HG03175 (cell line): Measurements from ENCODE around the gene ZNF777.
A peak's percentile ranks its signal among the peaks of the same experiment; 100 is the strongest.
"Not testable (repeated sequence)": the region's sequence is repeated elsewhere in the genome, so short reads cannot be mapped to it uniquely, and the experiment has no call there.

Experiments
- ATAC-seq: cut with Tn5 transposase; IDR thresholded peaks from one replicate; pipeline ENCODE4 v1.9.1; 2021; ENCODE audit warnings: mild to moderate bottlenecking, moderate library complexity; ENCODE audit not compliant: unreplicated experiment

The ZNF777 gene

DNA sequence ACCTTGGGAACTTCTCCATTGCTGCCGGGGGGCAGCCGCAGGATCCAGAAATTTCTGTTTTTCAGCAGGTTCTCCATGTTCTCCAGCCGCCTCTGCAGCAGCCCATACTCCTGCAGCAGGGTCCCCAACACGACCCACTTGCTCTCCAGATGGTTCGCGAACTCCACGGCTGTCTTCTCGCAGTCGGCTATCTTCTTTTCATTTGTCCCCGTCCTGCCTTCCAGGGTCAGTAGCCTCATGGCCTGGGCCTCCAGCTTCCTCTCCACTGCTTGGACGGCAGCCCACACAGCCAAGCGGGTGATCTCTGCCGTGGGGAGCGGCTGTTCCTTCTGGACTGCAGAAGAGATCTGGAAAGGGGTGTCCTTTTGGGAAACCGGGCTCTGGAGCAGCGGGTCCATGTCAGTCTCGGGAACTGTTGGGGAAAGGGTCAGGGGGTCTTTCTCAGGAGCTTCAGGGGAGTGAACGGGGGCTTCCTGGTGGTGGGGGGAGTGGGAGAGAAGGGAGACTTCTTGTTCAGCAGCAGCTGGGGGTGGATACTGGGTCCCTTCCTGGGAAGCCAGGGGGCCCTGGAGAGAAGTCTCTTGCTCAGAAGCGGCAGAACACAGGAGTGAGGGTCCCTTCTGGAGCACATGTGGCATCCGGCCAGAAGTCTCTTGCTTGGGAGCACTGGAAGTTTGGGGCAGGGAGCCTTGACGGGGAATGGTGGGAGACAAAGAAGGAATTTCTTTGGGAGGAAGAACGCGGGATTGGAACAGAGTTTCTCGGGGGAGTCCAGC lies 5.5 kb downstream of the ZNF777 start:
- ATAC-seq, result no peak

DNA sequence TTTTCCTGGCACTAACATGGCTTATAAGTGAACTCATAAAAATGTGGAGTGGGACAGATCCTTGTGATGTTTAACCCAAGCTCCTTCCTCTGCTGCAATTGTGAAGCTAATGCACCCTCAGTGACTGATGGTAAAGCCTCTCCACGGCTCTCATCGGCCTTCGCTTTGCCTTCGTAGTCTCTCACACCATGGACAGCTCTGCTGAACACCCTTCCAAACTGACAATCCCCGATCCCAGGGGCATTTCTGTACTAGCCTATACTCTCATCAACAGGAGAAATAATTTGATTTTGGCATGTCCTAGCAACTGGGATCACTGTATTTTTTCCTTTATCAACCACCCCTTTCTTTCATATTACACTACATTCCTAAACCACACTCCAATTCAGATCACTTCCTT lies 6.1 kb downstream of the ZNF777 start:
- ATAC-seq, result no peak

DNA sequence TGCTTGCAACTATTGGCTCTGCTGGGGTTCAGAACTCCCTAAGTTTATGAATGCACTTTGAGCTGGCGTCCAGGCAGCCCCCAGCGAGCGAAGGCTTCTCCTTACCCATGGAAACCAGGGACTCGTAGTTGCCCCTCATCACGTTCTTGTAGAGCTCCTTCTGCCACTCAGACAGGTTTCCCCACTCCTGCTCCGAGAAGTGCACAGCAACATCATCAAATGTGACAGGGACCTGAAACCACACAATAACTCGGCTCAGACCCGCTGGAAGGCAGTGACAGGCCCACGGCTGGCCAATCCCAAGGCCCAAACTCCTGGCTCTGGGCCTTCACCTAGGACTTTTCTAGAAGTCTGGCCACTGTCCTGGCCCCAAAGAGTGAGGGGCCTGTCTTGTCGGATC lies 6.9 kb downstream of the ZNF777 start:
- ATAC-seq, result no peak

DNA sequence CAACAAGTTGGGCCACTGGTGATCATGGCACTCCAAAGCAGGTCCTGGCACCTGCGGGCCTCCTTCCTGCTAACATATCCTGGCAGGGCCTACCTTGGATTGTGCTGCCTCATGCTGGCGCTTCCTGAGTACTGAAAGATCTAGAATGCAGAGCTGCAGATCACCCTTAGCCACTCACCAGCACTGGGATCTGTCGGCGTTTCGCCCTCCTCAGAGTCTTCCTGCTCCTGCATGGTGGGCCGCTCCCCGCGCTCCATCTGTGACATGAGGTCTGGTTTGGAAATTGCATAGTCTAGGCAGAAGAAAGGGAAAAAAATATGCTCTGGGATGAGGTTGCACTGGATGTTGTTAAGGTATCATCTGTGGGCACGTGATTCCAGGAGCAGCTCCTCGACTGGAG lies 10.0 kb downstream of the ZNF777 start:
- ATAC-seq, result no peak

DNA sequence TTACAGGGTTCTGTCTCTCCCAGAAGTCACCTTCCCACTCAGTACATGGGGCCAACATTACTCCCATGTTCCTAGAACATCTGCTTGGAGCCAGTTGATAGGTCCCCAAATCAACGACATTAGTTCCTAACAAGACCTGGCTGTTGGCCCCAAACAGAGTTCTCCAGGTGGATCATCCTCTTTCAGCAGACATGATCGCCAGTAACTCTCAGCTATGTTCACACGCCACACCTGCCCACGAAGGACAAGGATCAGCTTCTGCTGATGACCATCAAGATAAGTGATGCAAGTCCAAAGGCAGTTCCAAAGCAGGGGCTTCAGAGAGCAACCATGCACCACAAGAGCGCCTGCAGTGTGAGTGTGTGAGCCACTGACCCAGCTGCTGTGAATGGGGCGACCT lies 11.0 kb downstream of the ZNF777 start:
- ATAC-seq, result no peak

DNA sequence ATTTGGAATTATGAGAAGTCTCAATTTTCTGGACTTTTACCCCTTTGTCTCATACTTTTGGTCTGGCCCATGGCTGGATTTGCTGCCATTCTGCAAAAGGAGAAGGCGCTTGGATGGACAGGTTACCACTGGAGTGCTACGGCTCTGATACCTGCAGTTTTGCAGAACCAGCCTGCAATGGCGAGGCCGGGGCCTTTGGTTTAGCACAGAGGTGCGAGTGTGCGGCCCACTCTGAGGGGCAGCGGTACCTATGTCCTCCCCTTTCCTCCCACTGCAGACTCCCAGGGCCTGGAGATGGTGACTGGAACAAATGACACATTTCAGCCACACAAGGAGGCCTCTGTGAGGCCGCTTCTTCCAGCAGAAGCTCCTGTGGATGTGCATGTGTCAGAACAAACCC lies 11.9 kb downstream of the ZNF777 start:
- ATAC-seq, result no peak

DNA sequence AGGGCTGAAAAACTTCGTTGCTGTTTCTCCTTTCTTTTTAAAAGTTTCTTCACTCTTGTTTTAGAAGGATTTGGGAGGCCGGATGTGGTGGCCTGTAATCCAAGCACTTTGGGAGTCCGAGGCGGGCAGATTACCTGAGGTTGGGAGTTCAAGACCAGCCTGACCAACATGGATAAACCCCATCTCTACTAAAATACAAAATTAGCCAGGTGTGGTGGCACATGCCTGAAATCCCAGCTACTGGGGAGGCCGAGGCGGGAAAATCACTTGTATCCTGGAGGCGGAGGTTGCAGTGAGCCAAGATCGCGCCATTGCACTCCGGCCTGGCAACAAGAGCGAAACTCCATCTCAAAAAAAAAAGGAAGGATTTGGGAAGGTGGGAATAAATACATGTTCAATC lies 14.8 kb downstream of the ZNF777 start:
- ATAC-seq, result not testable (repeated sequence)

DNA sequence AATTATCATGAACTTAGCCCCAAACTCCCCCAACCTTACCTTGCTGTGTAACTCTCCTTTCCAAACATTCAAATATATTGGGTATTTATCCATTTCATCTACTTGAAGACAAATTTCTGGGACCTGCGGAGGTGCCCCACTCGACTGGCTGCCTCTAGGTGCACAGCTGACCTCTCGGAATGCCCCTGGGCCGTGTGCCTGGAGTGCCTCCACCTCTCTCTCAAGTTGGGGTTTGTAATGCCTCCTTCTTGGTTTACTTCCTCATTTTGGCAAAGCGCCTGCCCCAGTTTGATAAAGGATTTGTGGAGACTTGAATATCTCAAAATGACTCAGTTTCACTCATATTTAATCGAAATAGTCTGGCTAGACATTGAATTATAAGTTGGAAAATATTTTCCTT lies 16.6 kb downstream of the ZNF777 start:
- ATAC-seq, result no peak

DNA sequence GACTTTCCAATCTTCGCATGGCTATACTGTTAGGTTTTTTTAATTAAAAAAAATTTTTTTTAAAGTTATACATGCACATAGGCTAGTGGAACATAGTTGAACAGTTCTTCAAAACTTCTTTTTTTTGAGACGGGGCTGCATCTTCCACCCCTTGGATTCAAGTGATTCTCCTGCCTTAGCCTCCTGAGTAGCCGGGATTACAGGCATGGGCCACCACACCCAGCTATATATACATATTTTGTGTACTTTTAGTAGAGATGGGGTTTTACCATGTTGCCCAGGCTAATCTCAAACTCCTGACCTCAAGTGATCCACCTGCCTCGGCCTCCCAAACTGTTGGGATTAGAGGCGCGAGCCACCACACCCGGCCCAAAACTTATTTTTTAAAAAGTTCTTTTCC lies 17.3 kb downstream of the ZNF777 start:
- ATAC-seq, result no peak

DNA sequence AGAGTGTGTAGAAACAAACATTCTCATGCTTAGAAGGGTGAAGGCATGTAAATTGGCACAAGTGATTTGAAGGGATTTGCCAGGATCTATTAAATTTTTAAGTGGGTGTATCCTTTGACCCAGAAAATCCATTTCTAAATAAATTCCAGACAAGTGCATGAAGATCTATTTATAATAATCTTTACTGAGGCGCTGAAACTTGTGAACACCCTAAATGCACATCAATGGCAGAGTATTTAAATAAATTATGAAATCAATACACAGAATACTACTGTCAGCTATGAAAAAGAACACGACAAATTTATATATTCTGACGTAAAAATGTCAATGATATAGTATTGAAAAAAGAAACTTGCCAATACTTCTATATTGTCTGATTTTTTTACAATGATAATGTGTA lies 17.9 kb downstream of the ZNF777 start:
- no peak for ATAC-seq

DNA sequence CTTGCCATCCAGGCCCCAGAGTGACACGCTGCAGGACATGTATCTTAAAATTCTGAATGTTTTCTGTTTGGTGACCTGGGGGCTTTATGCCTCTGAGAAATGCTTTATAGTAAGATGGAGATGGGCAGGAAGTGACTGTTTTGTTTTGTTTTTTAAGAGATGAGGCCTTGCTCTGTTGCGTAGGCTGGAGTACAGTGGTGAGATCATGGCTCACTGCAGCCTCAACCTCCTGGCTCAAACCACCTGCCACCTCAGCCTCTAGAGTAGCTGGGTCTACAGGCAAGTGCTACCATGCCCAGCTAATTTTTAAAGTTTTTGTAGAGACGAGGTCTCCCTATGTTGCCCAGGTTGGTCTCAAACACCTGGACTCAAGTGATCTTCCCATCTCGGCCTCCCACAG lies 20.6 kb downstream of the ZNF777 start:
- no peak for ATAC-seq

DNA sequence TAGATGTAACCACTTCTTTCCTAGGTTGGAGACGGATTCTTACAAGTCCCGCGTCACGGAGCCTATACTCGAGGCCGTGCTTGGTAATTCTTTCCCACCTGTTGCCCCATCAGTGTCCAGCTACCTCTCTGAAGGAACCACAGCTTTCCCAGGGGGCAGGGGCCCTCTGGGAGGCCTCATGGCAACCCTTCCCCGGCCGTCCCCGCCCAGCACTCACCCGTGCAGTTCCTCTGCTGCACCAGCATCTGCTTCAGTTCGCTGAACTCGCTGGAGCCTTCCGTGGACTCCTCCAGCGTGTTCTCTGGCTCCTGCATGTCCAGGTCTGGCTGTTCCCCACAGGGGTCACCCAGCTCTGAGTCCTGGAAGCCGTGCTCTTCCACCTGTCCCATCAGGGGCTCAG lies 24.5 kb downstream of the ZNF777 start:
- no peak for ATAC-seq

DNA sequence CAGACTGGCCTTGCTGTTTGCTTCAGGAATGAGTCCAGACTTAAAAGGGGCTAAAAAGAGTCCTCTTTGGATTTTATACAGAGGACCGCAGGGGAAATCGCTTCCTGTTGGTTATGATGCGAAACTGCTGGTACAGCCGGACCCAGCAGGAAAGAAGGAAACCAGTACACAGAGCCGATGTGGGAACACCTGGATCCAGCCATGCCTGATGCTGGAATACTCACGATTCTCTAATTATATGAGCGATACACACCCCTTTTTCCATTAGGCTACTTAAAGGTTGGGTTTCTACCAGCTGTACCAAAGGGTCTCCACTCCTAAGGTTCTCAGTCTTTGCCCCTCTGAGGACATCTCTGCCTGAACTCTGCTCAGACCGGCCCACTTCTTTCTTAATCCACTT lies 27.7 kb downstream of the ZNF777 start:
- ATAC-seq, result no peak

DNA sequence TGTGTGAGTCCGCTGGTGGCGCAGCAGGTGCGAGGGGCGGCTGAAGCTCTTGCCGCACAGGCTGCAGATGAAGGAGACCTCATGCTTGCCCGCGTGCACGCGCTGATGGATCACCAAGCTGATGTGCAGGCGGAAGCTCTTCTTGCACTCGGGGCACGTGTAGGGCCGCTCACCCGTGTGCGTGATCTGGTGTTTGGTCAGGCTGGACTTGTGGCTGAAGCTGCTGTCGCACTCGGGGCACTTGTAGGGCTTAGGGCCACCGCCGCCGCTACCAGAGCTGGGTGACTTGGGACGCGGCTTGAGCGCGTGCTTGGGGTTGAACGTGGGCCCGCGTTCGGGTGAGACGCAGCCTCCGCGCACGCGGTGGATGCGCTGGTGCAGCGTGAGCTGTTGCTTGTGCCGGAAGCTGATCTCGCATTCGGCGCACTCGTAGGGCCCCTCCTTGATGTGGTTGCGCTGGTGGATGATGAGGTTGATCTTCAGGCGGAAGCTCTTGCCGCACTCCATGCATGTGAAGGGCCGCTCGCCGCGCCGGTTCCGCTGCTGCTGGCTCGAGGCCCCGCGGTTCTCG lies 28.7 kb downstream of the ZNF777 start:
- ATAC-seq, result no peak

DNA sequence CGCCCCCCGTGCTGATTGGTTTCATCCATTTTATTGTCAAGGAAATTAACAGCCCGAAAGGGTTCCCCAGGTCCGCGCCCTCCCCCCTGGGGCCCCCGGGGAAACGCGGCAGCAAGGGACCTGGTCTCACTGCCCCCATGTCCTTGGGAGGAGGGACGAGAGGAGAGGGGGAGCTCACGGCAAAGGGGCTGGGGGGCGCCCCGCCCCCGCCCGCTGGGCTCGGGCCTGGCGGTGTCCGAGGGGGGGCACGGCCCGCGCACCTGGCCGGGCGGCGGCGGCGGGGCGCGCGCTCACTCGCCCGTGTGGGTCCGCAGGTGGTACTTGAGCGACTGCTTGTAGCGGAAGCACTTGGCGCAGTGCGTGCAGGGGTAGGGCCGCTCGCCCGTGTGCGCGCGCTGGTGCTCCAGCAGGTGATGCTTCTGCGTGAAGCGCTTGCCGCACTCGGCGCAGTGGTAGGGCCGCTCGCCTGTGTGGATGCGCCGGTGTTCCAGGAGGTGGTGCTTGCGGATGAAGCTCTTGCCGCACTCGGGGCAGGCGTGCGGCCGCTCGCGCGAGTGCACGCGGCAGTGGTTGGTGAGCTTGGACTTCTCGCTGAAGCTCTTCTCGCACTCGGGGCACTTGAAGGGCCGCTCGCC lies 29.3 kb downstream of the ZNF777 start:
- no peak for ATAC-seq

DNA sequence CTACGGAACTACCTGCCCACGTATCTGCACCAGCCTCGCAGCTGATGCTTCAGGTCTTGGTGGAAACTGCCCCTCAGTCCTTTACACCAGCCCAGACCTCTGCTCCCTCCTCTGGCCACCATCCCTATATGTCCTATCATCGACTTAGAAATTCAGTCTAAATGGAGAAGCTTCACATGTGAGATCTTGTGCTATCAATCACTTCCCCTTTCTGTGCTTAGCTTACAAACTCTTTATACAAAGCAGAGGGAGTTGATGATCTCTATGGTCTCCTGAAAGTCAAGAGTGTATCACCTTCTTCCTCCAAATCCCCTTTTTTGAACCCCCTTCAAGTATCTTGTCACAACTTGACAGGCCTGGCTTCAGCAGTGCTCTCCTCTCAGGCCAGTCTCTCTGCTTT lies 30.7 kb downstream of the ZNF777 start:
- ATAC-seq, result no peak

DNA sequence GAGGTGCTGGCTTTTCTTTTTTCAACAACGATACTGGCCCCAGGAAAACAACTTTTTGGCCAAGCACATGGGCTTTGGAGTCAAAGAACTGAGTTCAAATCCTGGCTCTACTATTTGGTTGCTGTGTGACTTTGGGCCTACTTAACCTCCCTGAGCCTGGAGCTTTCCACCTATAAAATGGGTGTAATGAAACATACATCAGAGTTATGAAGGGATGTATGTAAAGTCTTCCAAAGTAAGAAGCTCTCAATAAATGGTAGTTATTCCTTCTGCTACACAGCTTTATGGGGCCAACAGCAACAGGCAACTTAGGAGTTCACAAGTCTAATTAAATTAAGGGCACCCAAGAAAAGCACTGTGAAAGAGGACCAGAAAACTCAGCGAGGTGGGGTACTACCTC lies 33.0 kb downstream of the ZNF777 start:
- no peak for ATAC-seq

DNA sequence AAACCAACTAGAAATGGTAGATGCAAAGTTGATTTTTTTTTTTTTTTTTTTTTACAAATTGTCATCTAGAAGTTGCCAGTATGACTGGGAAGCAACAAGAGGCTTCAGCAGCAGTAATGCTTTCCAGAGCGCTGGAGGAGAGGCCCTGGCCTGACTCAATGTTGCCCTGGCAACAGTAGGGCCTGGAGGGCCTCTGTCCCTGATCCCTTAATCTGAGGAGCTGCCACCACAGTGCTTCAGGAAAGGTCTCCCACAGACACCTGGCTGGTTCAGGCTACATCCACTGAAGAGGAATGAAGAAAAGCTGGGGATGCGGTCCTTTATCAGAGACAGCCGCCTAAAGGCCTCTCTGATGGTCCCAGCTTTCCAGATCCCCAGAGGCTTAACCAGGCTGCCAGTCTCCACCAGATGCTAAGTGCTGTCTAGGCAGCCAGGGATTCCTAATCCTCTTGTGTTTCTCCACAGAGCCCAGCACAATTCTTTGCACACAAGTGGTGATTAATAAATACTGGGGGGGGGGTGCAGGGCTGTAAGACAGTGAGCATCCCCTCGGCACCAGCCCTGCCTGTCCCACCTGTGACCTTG lies 33.7 kb downstream of the ZNF777 start:
- no peak for ATAC-seq

DNA sequence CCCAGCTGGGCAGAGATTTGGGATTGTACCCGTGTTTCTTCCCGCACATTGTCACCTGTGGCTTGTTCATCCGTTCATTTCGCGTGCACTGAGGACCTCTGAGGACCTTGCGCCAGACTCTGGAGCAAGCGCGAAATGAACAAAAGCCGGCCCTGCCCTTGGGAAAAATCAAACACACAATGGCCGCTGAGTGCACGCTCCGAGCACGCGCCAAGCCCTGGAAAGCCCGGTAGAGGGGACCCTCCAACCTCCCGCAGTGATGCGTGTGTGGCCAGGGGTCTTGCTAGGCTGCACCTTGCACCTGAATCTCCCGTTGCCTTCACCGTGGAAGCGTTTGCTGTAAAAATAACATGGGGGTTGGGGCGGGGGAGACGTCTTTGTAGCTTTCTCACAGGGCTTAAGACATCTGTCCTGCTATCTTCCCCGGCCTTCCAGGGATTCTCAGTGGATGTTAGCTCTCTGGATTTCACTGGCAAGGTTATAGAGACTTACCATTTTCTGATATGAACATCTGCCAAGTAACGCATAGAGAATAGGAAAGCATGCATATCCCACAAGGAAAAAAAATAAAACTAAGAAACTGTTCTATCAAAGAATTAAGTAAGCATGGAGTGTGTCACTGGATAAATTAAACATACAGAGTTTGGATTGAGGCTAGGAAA lies 37.3 kb downstream of the ZNF777 start:
- no peak for ATAC-seq

DNA sequence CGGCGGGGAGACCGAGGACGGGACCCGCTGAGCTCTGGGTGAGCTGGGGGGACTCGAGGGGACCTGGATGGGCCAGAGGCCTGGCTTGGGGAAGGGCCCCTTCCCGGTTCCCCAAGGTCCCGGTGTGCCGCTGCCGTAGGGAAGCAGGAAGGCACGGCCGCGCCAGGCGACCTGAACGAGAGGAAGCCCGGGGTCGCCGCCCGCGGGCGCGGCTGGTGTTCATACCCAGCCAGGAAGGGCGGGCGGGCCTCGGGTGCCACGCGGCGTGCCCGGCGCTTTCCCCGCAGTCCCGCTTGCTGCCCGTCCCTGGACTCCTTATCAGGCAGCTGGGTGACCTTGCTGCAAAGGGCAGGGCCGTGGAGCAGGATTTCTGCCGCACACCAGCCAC lies 38.0 kb downstream of the ZNF777 start:
- ATAC-seq, result peak; percentile 9

DNA sequence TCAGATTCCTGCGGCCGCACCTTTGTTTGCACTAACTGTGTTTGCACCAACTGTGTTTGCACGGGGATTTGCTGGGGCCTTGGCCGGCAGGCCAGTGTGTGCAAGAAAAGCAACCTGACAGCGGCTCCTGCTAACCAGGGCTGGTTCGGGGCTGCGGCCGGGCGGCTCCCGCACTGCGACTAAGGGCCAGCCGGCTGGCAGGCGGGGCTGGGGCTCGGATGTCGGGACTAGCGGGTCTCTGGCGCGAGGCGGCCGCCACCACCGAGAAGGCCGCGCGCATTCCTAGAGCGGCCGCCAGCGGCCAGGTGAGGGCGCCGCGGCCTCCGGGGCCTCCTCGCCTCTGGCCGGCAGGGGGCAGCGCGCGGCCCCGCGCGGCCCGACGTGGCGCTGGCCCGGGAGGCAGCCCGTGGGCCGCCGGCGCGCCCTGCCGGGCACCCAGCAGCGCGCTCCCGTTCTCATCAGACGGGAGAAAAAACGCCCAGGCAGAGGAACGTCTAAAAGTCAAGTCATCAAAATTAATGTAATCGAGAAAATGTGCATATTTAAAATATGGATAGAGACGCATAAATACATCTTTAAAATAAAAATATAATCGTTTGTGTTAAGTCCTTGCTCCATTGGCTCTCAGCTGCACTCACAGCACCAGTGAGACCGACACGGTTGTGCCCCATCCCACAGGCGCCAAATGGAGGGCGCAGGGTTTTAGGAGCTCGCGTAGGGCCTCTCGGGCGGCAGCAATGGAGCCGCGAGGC lies 38.5 kb downstream of the ZNF777 start:
- ATAC-seq, result peak; percentile 97
